HG02840 (cell line): Measurements from ENCODE around the gene CDH23.

Experiments
- ATAC-seq: cut with Tn5 transposase; IDR thresholded peaks from one replicate; pipeline ENCODE4 v1.9.1; 2021; ENCODE audit warnings: mild to moderate bottlenecking, moderate library complexity, moderate number of reproducible peaks; ENCODE audit not compliant: unreplicated experiment, low FRiP score

The CDH23 gene

GRCh38 chr10:71478813-71479365 lies 82.2 kb downstream of the CDH23 start:
- no peak for ATAC-seq

DNA sequence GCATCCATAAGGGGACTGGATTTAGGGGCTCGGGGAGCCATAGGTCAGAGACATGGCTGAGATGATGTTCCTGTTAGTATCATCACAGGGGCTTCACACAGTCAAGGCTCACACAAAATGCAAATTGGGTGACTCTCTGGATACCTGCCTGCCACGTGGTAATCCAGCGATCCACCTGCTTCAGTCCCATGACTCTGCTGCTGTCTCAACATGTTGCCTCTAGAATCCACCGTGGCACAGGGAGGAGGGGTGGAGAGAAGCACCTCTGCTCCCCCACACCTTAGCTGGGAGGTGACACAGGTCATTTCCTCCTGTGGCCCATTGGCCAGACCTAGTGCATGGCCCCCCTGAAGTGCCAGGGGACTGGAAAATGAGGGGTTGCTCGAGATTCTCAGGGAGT lies 83.1 kb downstream of the CDH23 start:
- ATAC-seq: no peak

DNA sequence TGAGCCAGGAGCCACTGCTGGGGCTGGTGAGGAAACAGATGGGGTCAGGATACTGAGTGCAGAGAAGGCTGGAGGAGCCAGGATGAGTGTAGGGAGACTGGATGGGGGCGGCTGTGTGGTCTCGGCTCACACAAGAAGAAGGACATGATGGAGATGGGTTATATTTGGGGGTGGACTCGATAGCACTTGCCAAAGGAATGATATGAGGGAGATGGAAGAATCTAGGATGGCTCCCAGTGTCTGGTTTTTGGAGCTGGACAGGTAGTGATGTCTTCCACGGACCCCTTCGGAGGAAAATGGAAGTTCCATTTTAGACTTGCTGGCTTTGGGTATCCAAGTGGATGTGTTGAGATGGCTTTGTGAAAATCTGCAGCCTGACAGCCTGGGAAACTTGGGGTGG lies 83.9 kb downstream of the CDH23 start:
- ATAC-seq: no peak

GRCh38 chr10:71481746-71482410 lies 85.2 kb downstream of the CDH23 start:
- no peak for ATAC-seq

- ATAC-seq: no peak
Measured at GRCh38 chr10:71482620-71483019, 85.9 kb downstream of the CDH23 start.

GRCh38 chr10:71483135-71483534 lies 86.4 kb downstream of the CDH23 start:
- no peak for ATAC-seq

GRCh38 chr10:71483885-71484751 lies 87.4 kb downstream of the CDH23 start:
- ATAC-seq: no peak

- ATAC-seq: no peak
Measured at GRCh38 chr10:71486484-71487114, 89.9 kb downstream of the CDH23 start.

DNA sequence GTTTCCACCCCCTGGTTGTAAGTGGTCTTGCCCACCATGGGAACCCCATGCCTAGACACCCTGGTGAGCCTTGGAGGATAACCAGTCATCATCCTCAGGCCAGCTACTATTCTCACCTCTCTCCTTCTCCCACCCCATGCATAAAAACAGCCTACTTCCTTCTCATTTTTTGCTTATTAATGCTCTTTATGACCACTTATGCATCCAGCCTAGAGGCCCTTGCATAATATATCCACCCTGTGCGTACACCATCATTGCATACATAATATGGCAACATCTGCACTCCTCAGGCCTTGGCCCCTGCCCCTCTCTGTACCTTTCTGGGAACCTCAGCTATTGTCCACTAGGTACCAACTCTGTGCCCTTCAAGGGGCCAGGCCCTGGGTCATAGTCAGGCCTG lies 91.0 kb downstream of the CDH23 start:
- ATAC-seq: no peak

DNA sequence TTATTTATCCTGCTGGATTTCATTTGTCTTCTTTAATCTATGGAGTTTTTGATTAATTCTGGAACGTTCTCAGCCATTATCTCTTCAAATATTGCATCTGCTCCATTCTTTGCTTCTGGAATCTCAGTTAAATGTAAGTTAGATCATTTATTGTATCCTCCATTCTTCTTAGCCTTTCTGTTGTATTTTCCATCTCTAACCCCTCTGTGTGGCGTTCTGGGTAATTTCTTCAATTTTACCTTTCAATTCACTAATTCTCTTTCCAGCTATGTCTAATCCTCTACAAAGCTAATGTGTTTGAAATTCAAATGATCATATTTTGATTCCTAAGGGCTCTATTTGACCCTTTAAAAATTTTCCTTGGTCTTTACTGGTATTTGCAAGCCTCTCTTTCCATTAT lies 92.4 kb downstream of the CDH23 start:
- no peak for ATAC-seq

DNA sequence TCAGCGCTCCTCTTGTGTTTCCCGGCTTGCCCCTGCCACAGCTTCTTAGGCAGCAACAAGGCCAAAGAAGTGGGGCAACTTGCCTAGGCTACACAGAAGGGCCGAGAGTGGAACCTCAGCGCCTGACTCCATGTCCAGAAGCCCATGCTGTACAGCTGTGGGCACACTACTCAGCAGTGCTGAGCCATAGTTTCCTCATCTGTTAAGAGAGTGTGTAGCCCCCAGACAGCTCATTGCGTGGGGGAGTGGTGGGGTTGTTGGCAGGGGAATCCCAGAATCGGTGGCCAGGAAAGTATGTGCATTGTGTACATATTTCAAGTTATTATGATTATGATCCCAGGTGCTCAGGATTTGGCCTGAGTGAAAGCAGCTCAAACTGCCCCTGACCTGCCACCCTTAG lies 96.2 kb downstream of the CDH23 start:
- no peak for ATAC-seq

DNA sequence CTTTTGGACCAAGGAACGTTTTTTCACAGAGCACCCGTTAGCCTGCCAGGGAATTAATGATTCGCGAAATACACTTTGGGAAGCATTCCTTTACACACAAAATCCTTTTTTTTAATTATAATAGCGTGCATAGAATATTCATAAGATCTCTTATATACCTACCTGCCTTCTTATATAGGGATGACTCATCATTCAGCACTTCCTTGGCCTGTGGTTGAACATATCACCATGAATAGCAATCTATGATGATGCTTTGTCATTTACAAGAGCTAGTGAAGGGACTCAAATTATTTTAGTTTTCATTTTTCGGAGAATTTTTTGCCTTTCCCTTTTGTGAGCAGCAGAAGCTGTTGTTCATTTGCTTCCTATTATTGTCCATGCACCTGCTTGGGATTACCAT lies 97.0 kb downstream of the CDH23 start:
- no peak for ATAC-seq

GRCh38 chr10:71494476-71494875 lies 97.8 kb downstream of the CDH23 start:
- no peak for ATAC-seq

DNA sequence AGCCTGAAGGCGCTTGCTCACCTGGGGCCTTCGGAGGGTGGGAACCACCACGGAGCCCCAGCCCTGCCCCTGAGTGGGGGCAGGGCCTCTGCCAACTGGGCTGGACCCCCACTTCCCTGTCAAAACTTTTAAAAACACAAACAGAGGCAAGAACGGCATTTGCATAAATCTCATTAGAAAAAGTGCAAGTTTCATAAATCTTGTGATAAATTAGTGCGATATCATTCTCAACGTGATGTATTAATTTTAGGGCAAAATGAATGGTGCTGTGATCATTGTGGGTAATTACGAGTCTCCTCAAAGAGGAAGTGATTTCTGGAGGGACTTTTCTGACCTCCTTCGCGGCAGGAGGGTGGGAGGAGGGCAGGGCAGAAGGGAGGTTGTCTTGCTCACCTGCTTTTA lies 98.3 kb downstream of the CDH23 start:
- no peak for ATAC-seq

DNA sequence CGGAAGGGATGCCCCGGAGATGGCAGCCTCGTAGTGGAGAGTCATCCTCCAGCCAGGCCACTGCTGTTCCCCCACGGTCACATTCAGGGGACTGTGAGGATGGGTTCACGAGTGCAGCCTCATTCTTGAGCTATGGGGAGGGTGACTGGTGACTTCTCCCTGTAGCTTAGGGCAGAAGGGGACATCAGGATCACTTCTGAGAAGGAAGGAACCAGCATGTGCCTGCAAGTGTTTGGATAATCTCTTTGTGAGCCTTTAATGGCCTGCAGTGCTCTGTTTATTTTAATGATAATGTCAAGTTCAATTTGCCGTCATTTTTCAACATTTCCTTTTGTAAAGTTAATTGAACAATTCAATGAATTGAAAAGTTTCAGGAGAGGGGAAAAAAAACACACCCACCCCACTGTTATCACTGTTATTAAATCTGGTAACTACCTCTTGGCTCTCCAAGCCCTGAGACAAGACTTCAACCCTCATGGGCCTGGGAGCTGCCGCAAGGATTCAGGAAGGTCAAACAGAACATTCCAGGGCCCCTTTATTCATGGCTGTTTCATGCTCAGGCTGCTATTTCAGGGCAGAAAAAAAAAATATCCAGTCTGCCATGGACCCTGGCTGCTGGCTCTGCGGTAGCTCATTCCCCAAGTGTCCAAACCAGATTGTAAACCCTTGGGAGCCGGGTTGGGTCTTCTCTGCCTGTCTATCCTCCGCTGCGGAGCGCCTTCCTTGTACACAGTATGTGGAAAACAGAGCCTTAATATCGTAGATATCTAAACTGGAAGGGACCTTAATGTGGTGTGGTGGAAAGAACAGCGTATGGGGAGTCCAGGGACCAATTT lies 100.4 kb downstream of the CDH23 start:
- ATAC-seq: no peak

GRCh38 chr10:71497763-71498326 lies 101.1 kb downstream of the CDH23 start:
- no peak for ATAC-seq

DNA sequence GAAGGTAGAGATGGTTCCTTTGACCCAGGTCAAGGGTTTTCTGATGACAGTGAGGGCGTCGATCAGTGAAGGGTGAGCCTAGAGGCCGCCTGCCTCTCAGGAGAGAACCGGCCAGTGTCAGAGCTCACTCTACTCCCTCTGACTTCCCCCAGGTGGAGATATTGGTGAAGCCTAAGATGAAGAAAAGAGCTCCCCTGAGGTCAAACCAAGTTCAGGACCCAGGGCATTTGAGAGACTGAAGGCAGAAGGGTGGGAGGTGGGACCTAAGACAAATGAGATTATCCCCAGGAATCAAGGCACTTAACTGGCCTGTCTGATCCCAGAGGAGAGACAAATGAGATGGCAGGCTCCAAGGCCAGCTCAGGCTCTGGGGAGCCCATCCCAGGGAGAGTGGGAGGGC lies 104.7 kb downstream of the CDH23 start:
- no peak for ATAC-seq

- no peak for ATAC-seq
Measured at GRCh38 chr10:71502190-71502589, 105.5 kb downstream of the CDH23 start.

DNA sequence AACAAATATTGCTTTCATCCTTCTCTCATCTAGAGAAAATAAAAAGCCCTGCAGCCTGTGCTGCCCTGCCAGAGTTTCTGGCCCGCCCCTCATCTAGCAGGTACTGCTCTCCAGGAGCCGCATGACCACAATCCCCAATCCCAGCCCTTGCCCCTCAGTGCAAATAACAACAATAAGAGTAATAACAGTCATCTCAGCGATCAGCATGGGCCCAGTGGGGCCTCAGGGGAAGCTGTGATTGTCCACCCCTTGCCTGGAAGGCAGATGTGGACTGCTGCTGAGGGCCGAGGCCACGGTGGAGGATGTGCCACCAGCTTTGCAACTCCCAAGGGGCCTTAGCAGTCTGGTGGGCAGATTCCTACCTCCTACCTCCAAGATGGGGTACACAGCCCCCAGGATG lies 106.1 kb downstream of the CDH23 start:
- no peak for ATAC-seq

DNA sequence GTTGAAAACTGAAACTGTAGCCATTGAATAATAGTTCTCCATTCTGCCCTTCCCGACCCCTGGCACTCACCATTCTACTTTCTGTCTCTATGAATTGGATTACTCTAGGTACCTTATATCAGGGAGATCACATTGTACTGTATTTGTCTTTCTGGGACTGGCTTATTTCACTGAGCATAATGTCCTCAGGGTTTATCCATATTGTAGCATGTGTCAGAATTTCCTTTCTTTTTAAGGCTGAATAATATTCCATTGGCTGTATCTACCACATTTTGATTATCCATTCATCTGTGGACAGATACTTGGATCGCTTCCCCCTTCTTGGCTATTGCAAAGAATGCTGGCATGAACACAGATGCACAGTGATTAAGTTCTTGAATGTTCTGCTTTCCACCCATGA lies 107.4 kb downstream of the CDH23 start:
- no peak for ATAC-seq
